ENCODE measurements around the gene UIMC1.

DNA sequence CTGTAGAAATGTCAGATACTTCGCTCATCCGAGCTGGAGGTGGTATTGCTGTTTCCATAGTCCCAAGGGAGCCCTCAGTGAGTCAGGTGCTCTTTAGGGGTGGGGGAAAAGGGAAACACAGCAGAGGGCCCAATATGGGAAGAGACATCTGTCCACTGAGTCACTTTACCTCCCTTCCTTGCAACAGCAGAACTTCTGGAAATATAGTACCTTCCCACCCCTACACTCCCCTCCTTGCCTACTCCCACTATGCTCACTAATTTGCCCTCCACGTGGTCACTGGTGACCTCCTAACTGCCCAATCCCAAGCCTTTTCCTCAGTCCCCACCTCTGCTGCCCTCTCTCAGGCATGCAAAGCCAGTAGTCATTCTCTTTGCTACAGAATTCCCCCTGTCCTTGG lies 109.3 kb downstream of the UIMC1 start:
- TF ChIP-seq, protein P1, sequence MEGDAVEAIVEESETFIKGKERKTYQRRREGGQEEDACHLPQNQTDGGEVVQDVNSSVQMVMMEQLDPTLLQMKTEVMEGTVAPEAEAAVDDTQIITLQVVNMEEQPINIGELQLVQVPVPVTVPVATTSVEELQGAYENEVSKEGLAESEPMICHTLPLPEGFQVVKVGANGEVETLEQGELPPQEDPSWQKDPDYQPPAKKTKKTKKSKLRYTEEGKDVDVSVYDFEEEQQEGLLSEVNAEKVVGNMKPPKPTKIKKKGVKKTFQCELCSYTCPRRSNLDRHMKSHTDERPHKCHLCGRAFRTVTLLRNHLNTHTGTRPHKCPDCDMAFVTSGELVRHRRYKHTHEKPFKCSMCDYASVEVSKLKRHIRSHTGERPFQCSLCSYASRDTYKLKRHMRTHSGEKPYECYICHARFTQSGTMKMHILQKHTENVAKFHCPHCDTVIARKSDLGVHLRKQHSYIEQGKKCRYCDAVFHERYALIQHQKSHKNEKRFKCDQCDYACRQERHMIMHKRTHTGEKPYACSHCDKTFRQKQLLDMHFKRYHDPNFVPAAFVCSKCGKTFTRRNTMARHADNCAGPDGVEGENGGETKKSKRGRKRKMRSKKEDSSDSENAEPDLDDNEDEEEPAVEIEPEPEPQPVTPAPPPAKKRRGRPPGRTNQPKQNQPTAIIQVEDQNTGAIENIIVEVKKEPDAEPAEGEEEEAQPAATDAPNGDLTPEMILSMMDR (IDR thresholded peaks at IDR 0.05; ENCODE audit: insufficient read depth, low read length, poor library complexity, severe bottlenecking): no peak
- no peak for TF ChIP-seq EZH2phosphoT487 (conservative IDR thresholded peaks at IDR 0.05; ENCODE audit: low read length)

All from SU-DHL-6 (cell line).